Prostate gland (tissue), 2 donors: ENCODE results near the gene SPNS1. TPM values are rescaled to one million over a fixed set of nuclear protein-coding genes. Genes with fewer than 3 reads are reported as not detected.

ENCODE experiments used
- DNase-seq: peaks from one replicate; pipeline ENCODE4 v3.0.0-alpha.2; 2019; ENCODE audit warnings: low spot score
- H3K27ac ChIP-seq, 2 donors: fragments of 200-600 bp; sonication (generic); 2 replicates each; pipeline ENCODE4 v1.5.1; 2017 to 2019
- H3K27me3 ChIP-seq: fragments of 200-600 bp; sonication (generic); replicated peaks from 2 replicates; pipeline ENCODE4 v1.5.1; 2019; ENCODE audit not compliant: insufficient read depth
- H3K36me3 ChIP-seq, 2 donors: fragments of 200-600 bp; sonication (generic); 1 replicate in 1 of 2; 2 replicates in 1 of 2; pipeline versions ENCODE4 v1.5.1 to v1.8.1; 2017 to 2019
- H3K4me1 ChIP-seq: fragments of 200-600 bp; sonication (generic); replicated peaks from 2 replicates; pipeline ENCODE4 v1.5.1; 2019
- H3K4me3 ChIP-seq, 2 donors: fragments of 200-600 bp; sonication (generic); 2 replicates each; pipeline ENCODE4 v1.5.1; 2017 to 2019
- H3K9me3 ChIP-seq: fragments of 200-600 bp; sonication (generic); 2 replicates; pipeline ENCODE4 v1.5.1; 2017
- CTCF ChIP-seq, 4 experiments: fragments of 200-600 bp in 2 of 4; fragments of 450-650 bp in 2 of 4; sonication (generic) in 2 of 4; IDR thresholded peaks; 1 replicate in 3 of 4; 2 replicates in 1 of 4; pipeline ENCODE4 v1.5.1; 2016 to 2019; ENCODE audit warnings: antibody characterized with exemption in 4 of 4, mild to moderate bottlenecking in 2 of 4, moderate library complexity in 2 of 4
- POLR2A ChIP-seq: fragments of 450-650 bp; IDR thresholded peaks from one replicate; pipeline ENCODE4 v1.6.1; 2016; ENCODE audit warnings: antibody characterized with exemption, mild to moderate bottlenecking
- POLR2AphosphoS5 ChIP-seq: sonication (generic); formaldehyde crosslinking; IDR thresholded peaks from one replicate; pipeline ENCODE4 v1.6.1; 2017; ENCODE audit warnings: antibody characterized with exemption
- WGBS: methylation state at CpG from one replicate; pipeline ENCODE4 v1.1.5; 2018; 5-methylcytosine and 5-hydroxymethylcytosine counted together
- intact Hi-C: fragments of 100-400 bp; cut with DNase I; formaldehyde crosslinking; loops from one replicate; pipeline ENCODE4 v1.14.2; 2022
- total RNA-seq, 2 donors: library from RNA; depleted of rRNA; stranded (reverse); fragments of >200 nt; gene quantifications; one replicate each; pipeline ENCODE4 v1.1.0, GENCODE V29; 2016

The SPNS1 gene
- total RNA-seq, 2 donors from 2014 or later, result 14.8 to 57.4 TPM

- H3K27ac ChIP-seq, result no peak overlapping the region
- no peak for TF ChIP-seq CTCF (IDR thresholded peaks at IDR 0.05)
- no peak for TF ChIP-seq POLR2AphosphoS5
- TF ChIP-seq POLR2A, result no peak
- H3K4me1 ChIP-seq, result no peaks in the 10 kb centered on the region
- intact Hi-C loops, result no loop called here
- WGBS, result 52% methylated on average over 9 of the region's 9 CpGs
- no peaks in the 10 kb centered on the region for H3K9me3 ChIP-seq
- H3K36me3 ChIP-seq, result no peaks in the 10 kb centered on the region
- DNase-seq, result no peak
- H3K27me3 ChIP-seq, result no peaks in the 10 kb centered on the region
- H3K4me3 ChIP-seq, result no peak overlapping the region
Measured at GRCh38 chr16:29012913-29013553, 38.5 kb downstream of the SPNS1 start.

- Histone ChIP-seq H3K4me1 (no peaks in the 10 kb centered on the region), H3K9me3 (no peaks in the 10 kb centered on the region), H3K27me3 (no peaks in the 10 kb centered on the region), H3K27ac (no peak overlapping the region), H3K4me3 (no peak overlapping the region), H3K36me3 (no peaks in the 10 kb centered on the region)
- intact Hi-C loops, result no loop called here
- DNase-seq, result no peak
- WGBS, result 95% methylated on average over 3 of the region's 3 CpGs
- TF ChIP-seq POLR2AphosphoS5 (no peak), CTCF (IDR thresholded peaks at IDR 0.05) (no peak), POLR2A (no peak)
Measured at GRCh38 chr16:29014561-29015069, 40.0 kb downstream of the SPNS1 start.

DNA sequence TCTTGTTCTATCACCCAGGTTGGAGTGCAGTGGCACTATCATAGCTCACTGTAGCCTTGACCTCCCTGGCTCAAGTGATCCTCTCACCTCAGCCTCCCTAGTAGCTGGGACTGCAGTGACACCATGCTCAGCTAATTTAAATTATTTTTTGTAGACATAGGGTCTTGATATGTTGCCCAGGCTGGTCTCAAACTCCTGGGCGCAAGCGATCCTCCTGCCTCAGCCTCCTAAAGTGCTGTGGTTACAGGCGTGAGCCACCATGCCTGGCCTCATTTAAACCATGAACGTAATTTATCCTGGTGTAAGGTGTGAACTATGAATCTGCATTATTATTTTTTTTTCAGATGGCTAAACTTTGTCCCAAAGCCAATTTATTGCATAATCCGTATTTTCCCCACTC lies 47.6 kb downstream of the SPNS1 start:
- no peak for DNase-seq
- no peaks in the 10 kb centered on the region for H3K4me1 ChIP-seq
- WGBS, result 91% methylated on average over 5 of the region's 5 CpGs
- no peak for TF ChIP-seq CTCF (IDR thresholded peaks at IDR 0.05)
- TF ChIP-seq POLR2A, result no peak
- TF ChIP-seq POLR2AphosphoS5, result no peak
- no peaks in the 10 kb centered on the region for H3K27me3 ChIP-seq
- intact Hi-C loops, result no loop called here
- no peak overlapping the region for H3K27ac ChIP-seq
- H3K9me3 ChIP-seq, result no peaks in the 10 kb centered on the region
- H3K36me3 ChIP-seq, result no peaks in the 10 kb centered on the region
- no peak overlapping the region for H3K4me3 ChIP-seq

- H3K9me3 ChIP-seq, result no peaks in the 10 kb centered on the region
- H3K4me3 ChIP-seq, result no peak overlapping the region
- no peaks in the 10 kb centered on the region for H3K4me1 ChIP-seq
- WGBS, result 79% methylated on average over 15 of the region's 15 CpGs
- no peak overlapping the region for H3K27ac ChIP-seq
- DNase-seq, result no peak
- intact Hi-C loops, result no loop called here
- no peaks in the 10 kb centered on the region for H3K27me3 ChIP-seq
- TF ChIP-seq POLR2A, result no peak
- no peak for TF ChIP-seq CTCF (IDR thresholded peaks at IDR 0.05)
- TF ChIP-seq POLR2AphosphoS5, result no peak
- no peaks in the 10 kb centered on the region for H3K36me3 ChIP-seq
Measured at GRCh38 chr16:29023279-29024277, 49.0 kb downstream of the SPNS1 start.
